Right lobe of liver (tissue), 6 donors: ENCODE measurements around the gene MAGEA6. TPM values are rescaled to one million over a fixed set of nuclear protein-coding genes. Genes with fewer than 3 reads are reported as not detected.
"Not testable (repeated sequence)": the region's sequence is repeated elsewhere in the genome, so short reads cannot be mapped to it uniquely, and the experiment has no call there.

Source experiments
- ATAC-seq, 4 donors: fragments of 200-7000 bp; cut with Tn5 transposase; one replicate each; pipeline ENCODE4 v1.9.1; 2020; ENCODE audit warnings: mild to moderate bottlenecking in 4 of 4, moderate library complexity in 4 of 4
- DNase-seq, 3 donors: peaks; one replicate each; pipeline ENCODE4 v3.0.0-alpha.2; 2020
- H3K27ac ChIP-seq, 3 donors: fragments of 200-600 bp; one replicate each; pipeline ENCODE4 v1.8.0; 2022
- H3K27me3 ChIP-seq, 2 donors: fragments of 200-600 bp; one replicate each; pipeline ENCODE4 v1.8.0; 2022
- H3K36me3 ChIP-seq, 4 donors: fragments of 200-600 bp; sonication (generic) in 1 of 4; one replicate each; pipeline versions ENCODE4 v1.5.1 to v1.8.0; 2017 to 2022; ENCODE audit warnings: control low read depth in 1 of 4
- H3K4me1 ChIP-seq, 4 donors: fragments of 200-600 bp; sonication (generic) in 1 of 4; one replicate each; pipeline versions ENCODE4 v1.5.1 to v1.8.0; 2017 to 2022; ENCODE audit warnings: control low read depth in 1 of 4
- H3K4me3 ChIP-seq, 3 donors: fragments of 200-600 bp; one replicate each; pipeline ENCODE4 v1.8.0; 2022
- H3K9me3 ChIP-seq, 4 donors: fragments of 200-600 bp; sonication (generic) in 1 of 4; one replicate each; pipeline versions ENCODE4 v1.5.1 to v1.8.0; 2017 to 2022; ENCODE audit warnings: control low read depth in 1 of 4
- CTCF ChIP-seq, 4 donors: fragments of 200-600 bp in 3 of 4; fragments of 450-650 bp in 1 of 4; IDR thresholded peaks; one replicate each; pipeline versions ENCODE4 v1.5.1 to v1.8.0; 2016 to 2022; ENCODE audit warnings: antibody characterized with exemption in 4 of 4, mild to moderate bottlenecking in 2 of 4
- POLR2A ChIP-seq: fragments of 450-650 bp; IDR thresholded peaks from one replicate; pipeline ENCODE4 v1.6.1; 2017; ENCODE audit warnings: antibody characterized with exemption, mild to moderate bottlenecking
- WGBS: methylation state at CpG from one replicate; pipeline ENCODE4 v1.1.6; 2018; ENCODE audit warnings: low coverage, low lambda C conversion rate; ENCODE audit not compliant: insufficient coverage; ENCODE audit errors: missing lambda C conversion rate; 5-methylcytosine and 5-hydroxymethylcytosine counted together
- intact Hi-C, 2 donors: fragments of 100-400 bp; cut with DNase I; formaldehyde crosslinking; loops; one replicate each; pipeline versions ENCODE4 v1.11.2 to v1.14.1; 2022
- total RNA-seq, 6 experiments: library from RNA; depleted of rRNA in 2 of 6; stranded (reverse); fragments of >200 nt in 2 of 6; fragmentation: NEBNext Ultra II Directional in 3 of 6; extraction: Animal tissue kit (Norgen Biotek cat#: 25700) in 3 of 6; gene quantifications; one replicate each; pipeline versions ENCODE4 v1.1.0 to v1.2.4, GENCODE V29; 2016 to 2023
- donor health status: DM: no; HTN: yes; CAD: no.
- donor health status: DM: no; HTN: no; CAD: no.
- donor health status: DM: no; HTN: no; CAD: no.
- donor health status: DM: no; HTN: yes; CAD: no.
- donor health status: DM: no; HTN: yes; CAD: no.

The MAGEA6 gene
- total RNA-seq, 6 experiments from 2014 or later, result not detected

GRCh38 chrX:152758918-152759317 is 10.6 kb downstream of the MAGEA6 start, which contains the start of gene CSAG3:
TSS of gene CSAG3 (plus strand) at chrX:152759218.
- H3K27ac ChIP-seq, ATAC-seq, DNase-seq, H3K9me3 ChIP-seq, H3K4me3 ChIP-seq, H3K4me1 ChIP-seq, H3K27me3 ChIP-seq, intact Hi-C loops, H3K36me3 ChIP-seq: not testable (repeated sequence)
- WGBS, result no CpG with 5 or more reads among the region's 2 CpGs

DNA sequence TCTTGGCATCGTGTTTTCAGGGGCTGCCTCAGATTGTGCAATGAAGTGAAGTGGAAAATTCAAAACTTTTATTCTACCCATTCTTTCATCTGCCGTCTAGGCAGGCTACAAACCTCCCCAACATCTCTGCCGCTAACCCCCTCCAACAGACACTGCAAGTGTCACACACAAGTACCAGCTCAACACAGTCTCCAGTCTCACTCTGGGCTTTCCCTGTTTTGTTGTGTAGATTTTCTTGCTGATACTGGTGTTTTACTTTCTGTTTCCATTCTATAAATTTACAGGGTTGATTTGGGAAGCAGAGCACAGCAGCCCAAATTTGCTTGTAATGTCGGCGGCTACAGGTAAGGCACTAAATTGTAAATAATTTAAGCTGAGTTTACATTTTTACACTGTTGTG is 14.6 kb downstream of the MAGEA6 start:
- H3K27ac ChIP-seq, H3K4me3 ChIP-seq, DNase-seq, ATAC-seq, H3K4me1 ChIP-seq, H3K9me3 ChIP-seq, intact Hi-C loops, H3K27me3 ChIP-seq, H3K36me3 ChIP-seq: not testable (repeated sequence)
- no CpG with 5 or more reads among the region's 5 CpGs for WGBS

- H3K4me3 ChIP-seq, intact Hi-C loops, H3K27ac ChIP-seq, H3K36me3 ChIP-seq, H3K27me3 ChIP-seq, ATAC-seq, DNase-seq, H3K4me1 ChIP-seq, H3K9me3 ChIP-seq: not testable (repeated sequence)
- no CpG with 5 or more reads among the region's 35 CpGs for WGBS
Measured at GRCh38 chrX:152753686-152754650, 15.5 kb downstream of the MAGEA6 start, which contains the start of gene MAGEA2. TSS of gene MAGEA2 (minus strand) at chrX:152753842. CDS start at chrX:152751363, 2,479 bp downstream.

DNA sequence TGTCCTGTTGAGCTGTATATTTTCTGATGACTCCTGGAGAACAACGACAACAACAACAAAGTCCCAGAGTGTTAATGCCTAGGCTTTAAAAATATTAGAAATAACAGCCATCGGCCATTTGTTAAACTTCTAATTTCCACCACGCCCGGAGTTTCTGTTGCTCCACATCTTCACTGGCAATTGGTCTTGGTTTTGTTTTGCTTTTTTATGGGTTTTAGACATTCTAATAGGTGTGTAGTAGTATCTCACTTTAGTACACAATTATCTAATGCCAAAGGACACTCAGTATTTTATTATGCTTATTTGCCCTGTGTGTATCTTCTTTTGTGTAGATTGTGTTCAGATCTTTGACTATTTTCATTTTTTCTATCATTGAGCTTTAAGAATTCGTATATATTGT is 30.9 kb downstream of the MAGEA6 start:
- H3K4me3 ChIP-seq, result no peak overlapping the region
- DNase-seq (no peak), ATAC-seq (no peak)
- no peaks in the 10 kb centered on the region for H3K36me3 ChIP-seq
- TF ChIP-seq POLR2A, result no peak
- TF ChIP-seq CTCF (IDR thresholded peaks at IDR 0.05), result no peak
- no peak overlapping the region for H3K27ac ChIP-seq
- no peaks in the 10 kb centered on the region for H3K4me1 ChIP-seq
- no peaks in the 10 kb centered on the region for H3K27me3 ChIP-seq
- no peaks in the 10 kb centered on the region for H3K9me3 ChIP-seq
- whole genome bisulfite sequencing, result 64% methylated on average over 5 of the region's 5 CpGs
- intact Hi-C loops, result no loop called here

GRCh38 chrX:152736528-152736927 is 33.0 kb downstream of the MAGEA6 start:
- H3K27ac ChIP-seq, H3K4me1 ChIP-seq, H3K4me3 ChIP-seq, intact Hi-C loops, DNase-seq, H3K9me3 ChIP-seq, H3K27me3 ChIP-seq, H3K36me3 ChIP-seq, ATAC-seq: not testable (repeated sequence)
- 63% methylated on average over 11 of the region's 12 CpGs for WGBS

- peak in 1 of 3 donors; percentile 2 for DNase-seq
- intact Hi-C loops, result no loop called here
- TF ChIP-seq POLR2A, result no peak
- no peak for TF ChIP-seq CTCF (IDR thresholded peaks at IDR 0.05)
- no peaks in the 10 kb centered on the region for H3K4me1 ChIP-seq
- H3K27ac ChIP-seq, result no peak overlapping the region
- H3K27me3 ChIP-seq, result no peaks in the 10 kb centered on the region
- H3K36me3 ChIP-seq, result no peaks in the 10 kb centered on the region
- H3K4me3 ChIP-seq, result no peak overlapping the region
- no peak for ATAC-seq
- 89% methylated on average over 2 of the region's 12 CpGs for WGBS
- H3K9me3 ChIP-seq, result no peaks in the 10 kb centered on the region
Measured at GRCh38 chrX:152735860-152736511, 33.5 kb downstream of the MAGEA6 start.
